Tibial nerve (tissue), 4 donors: Measurements from ENCODE around the gene CAMSAP3. TPM values are rescaled to one million over a fixed set of nuclear protein-coding genes. Genes with fewer than 3 reads are reported as not detected.
A peak's percentile ranks its signal among the peaks of the same experiment; 100 is the strongest.

ENCODE experiments used
- DNase-seq, 2 donors: peaks; one replicate each; pipeline ENCODE4 v3.0.0-alpha.2; 2019; ENCODE audit warnings: low spot score in 2 of 2
- H3K27ac ChIP-seq, 4 donors: fragments of 200-600 bp; sonication (generic) in 3 of 4; one replicate each; pipeline ENCODE4 v1.5.1; 2017 to 2019; ENCODE audit warnings: mild to moderate bottlenecking in 1 of 4
- H3K27me3 ChIP-seq, 2 donors: fragments of 200-600 bp; sonication (generic) in 1 of 2; one replicate each; pipeline versions ENCODE4 v1.5.1 to v1.6.0; 2017 to 2019
- H3K36me3 ChIP-seq, 3 donors: fragments of 200-600 bp; sonication (generic); one replicate each; pipeline ENCODE4 v1.5.1; 2018 to 2019
- H3K4me1 ChIP-seq, 4 donors: fragments of 200-600 bp; sonication (generic) in 3 of 4; one replicate each; pipeline ENCODE4 v1.5.1; 2017 to 2019
- H3K4me3 ChIP-seq, 4 donors: fragments of 200-600 bp; sonication (generic) in 3 of 4; one replicate each; pipeline ENCODE4 v1.5.1; 2017 to 2019; ENCODE audit warnings: mild to moderate bottlenecking in 1 of 4, moderate library complexity in 1 of 4
- H3K9me3 ChIP-seq, 4 donors: fragments of 200-600 bp; sonication (generic) in 3 of 4; one replicate each; pipeline ENCODE4 v1.5.1; 2017 to 2019
- CTCF ChIP-seq, 5 experiments: fragments of 200-600 bp in 3 of 5; fragments of 450-650 bp in 2 of 5; sonication (generic) in 3 of 5; IDR thresholded peaks; one replicate each; pipeline ENCODE4 v1.5.1; 2016 to 2019; ENCODE audit warnings: antibody characterized with exemption in 5 of 5, mild to moderate bottlenecking in 3 of 5, moderate library complexity in 2 of 5
- EP300 ChIP-seq, 2 donors: sonication (generic); formaldehyde crosslinking; IDR thresholded peaks; one replicate each; pipeline ENCODE4 v1.6.1; 2017; ENCODE audit warnings: antibody characterized with exemption in 2 of 2, mild to moderate bottlenecking in 1 of 2
- POLR2A ChIP-seq, 2 donors: fragments of 450-650 bp; IDR thresholded peaks; one replicate each; pipeline ENCODE4 v1.6.1; 2017; ENCODE audit warnings: antibody characterized with exemption in 2 of 2, mild to moderate bottlenecking in 2 of 2, moderate library complexity in 2 of 2
- WGBS, 2 donors: methylation state at CpG; one replicate each; pipeline ENCODE4 v1.1.5; 2018; 5-methylcytosine and 5-hydroxymethylcytosine counted together
- total RNA-seq, 4 donors: library from RNA; depleted of rRNA; stranded (reverse); fragments of >200 nt; gene quantifications; one replicate each; pipeline ENCODE4 v1.1.0, GENCODE V29; 2016

Gene CAMSAP3
- total RNA-seq, 4 donors from 2014 or later = not detected

DNA sequence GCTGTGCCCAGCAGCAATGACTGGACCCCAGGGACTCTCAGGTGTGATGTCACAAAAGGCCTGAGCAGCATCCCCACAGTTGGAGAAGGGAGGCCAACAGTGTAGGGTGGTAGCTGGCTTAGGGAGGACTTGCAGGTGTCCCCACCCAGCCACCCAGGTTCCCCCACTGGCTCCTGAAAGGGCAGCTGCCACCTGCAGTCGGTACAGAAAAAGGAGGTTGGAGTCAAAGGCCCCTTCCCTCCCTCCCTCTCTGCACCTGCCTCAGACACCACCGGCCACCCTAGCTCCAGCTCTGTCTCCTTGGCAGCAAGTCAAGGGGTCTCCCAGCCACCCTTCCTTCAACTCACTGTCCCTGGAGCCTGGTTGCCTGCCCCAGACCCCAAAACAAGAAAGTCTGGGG is 38.0 kb downstream of the CAMSAP3 start, which contains the start of gene PCP2:
TSS of gene PCP2 (minus strand) at position 22 of the 400 bp plus-strand sequence. CDS start 262 bp downstream, outside the sequence.
- Histone ChIP-seq H3K4me1 (peaks cover 4 to 28% (median 13%) of the 10 kb centered on the region in 4 donors), H3K4me3 (no peak within 1 kb of the TSS), H3K9me3 (no peaks in the 10 kb centered on the region), H3K27me3 (peaks cover 0 to 25% of the 10 kb centered on the region in 2 donors), H3K27ac (no peak within 1 kb of the TSS), H3K36me3 (peaks cover 0 to 15% (median 0%) of the 10 kb centered on the region in 3 donors)
- WGBS, 2 donors = 29 to 66% methylated on average over 1 to 2 of the region's 2 CpGs
- no peak for DNase-seq
- TF ChIP-seq CTCF (IDR thresholded peaks at IDR 0.05) = no peak
- TF ChIP-seq POLR2A (IDR thresholded peaks at IDR 0.05) = no peak
- TF ChIP-seq EP300 (IDR thresholded peaks at IDR 0.05) = no peak

- Histone ChIP-seq H3K36me3 (peaks cover 0 to 15% (median 0%) of the 10 kb centered on the region in 3 donors), H3K9me3 (no peaks in the 10 kb centered on the region), H3K4me1 (peaks cover 0 to 19% (median 5%) of the 10 kb centered on the region in 4 donors), H3K4me3 (no peak overlapping the region), H3K27ac (no peak overlapping the region), H3K27me3 (peaks cover 0 to 31% of the 10 kb centered on the region in 2 donors)
- no peak for TF ChIP-seq POLR2A (IDR thresholded peaks at IDR 0.05)
- TF ChIP-seq EP300 (IDR thresholded peaks at IDR 0.05) = no peak
- TF ChIP-seq CTCF (IDR thresholded peaks at IDR 0.05) = no peak
- 55 to 56% methylated on average over 6 of the region's 6 CpGs for whole genome bisulfite sequencing, 2 donors
- no peak for DNase-seq
Observed at GRCh38 chr19:7635670-7636069, 40.0 kb downstream of the CAMSAP3 start.

DNA sequence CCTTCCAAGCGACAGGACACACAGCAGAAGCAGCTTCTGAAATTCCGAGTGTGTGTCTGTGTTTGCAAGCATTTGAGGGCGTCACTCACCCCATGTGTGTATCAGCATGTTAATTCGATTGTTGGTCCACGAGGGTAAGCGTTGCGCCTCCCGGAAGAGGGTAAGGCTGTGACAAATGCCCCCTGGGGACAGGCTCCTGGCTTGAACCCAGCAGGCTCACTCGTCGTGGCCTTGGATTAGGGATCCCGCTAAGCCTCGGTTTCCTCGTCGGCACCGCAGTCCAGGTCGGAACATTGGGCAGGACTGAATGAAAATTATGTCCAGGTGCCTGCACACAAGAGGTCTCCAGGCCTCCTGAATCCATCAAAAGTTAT is 40.6 kb downstream of the CAMSAP3 start:
- peaks cover 0 to 12% (median under 1%) of the 10 kb centered on the region in 4 donors for H3K4me1 ChIP-seq
- peaks cover 0 to 31% of the 10 kb centered on the region in 2 donors for H3K27me3 ChIP-seq
- H3K27ac ChIP-seq = peak overlapping the region in 1 of 4 donors; percentile 83
- no peaks in the 10 kb centered on the region for H3K9me3 ChIP-seq
- TF ChIP-seq POLR2A (IDR thresholded peaks at IDR 0.05) (no peak), CTCF (IDR thresholded peaks at IDR 0.05) (no peak), EP300 (IDR thresholded peaks at IDR 0.05) (no peak)
- H3K4me3 ChIP-seq = peak overlapping the region in 2 of 4 donors; percentile 45 to 57
- 57 to 67% methylated on average over 8 to 16 of the region's 16 CpGs for WGBS, 2 donors
- no peak for DNase-seq
- peaks cover 0 to 15% (median 0%) of the 10 kb centered on the region in 3 donors for H3K36me3 ChIP-seq

GRCh38 chr19:7636691-7637373 is 41.2 kb downstream of the CAMSAP3 start, which contains the start of gene STXBP2:
Gene STXBP2 (plus strand): TSS chr19:7637110. CDS start chr19:7637150, 40 bp downstream.
- peak within 1 kb of the TSS in 2 of 4 donors; percentile 49 to 83 for H3K27ac ChIP-seq
- DNase-seq = peak in 1 of 2 donors; percentile 37

DNA sequence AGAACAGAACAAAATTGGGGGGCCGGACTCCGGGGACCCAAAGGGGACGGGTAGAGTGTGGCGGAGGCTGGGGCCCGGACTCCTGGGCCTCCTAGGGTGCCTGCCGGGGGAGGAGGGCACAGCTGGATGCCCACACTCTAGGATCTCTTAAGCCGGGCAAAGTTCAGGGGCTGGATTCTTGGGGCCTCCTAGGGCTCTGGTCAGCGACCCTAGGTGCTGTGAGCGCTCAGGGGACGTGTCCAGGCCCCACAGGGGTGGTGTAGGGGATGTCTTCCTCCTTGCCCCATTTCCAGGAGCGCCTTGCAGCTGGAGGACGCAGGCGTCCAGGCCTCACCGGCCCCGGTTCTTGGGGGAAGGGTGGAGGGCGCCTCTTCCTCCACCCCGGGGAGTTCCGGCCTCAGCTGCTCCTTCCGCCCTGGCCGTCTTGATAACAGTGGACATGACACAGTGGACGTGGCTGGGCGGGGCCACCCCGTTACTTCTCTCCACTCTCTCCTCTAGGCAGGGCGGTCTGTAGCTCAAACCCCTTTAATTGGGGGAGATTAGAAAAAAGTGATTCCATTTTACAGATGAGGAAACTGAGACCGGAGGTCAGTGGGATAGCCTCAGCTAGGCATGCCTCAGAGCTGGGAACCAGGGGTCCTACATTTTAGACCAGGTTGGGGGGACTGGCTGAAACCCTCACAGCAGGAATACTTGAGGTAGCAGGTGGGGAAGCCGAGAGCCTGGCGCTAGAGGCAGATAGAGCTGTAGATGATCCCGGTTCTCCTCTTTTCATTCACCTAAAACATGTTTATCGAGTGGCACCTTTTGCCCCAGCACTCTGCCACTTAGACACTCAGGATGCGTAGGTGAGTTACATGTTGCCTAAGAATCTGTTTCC is 42.0 kb downstream of the CAMSAP3 start:
- WGBS, 2 donors = 39 to 40% methylated on average over 28 to 29 of the region's 30 CpGs
- peaks cover 0 to 31% of the 10 kb centered on the region in 2 donors for H3K27me3 ChIP-seq
- H3K27ac ChIP-seq = peak overlapping the region in 2 of 4 donors; percentile 49 to 83
- TF ChIP-seq EP300 (IDR thresholded peaks at IDR 0.05) (no peak), POLR2A (IDR thresholded peaks at IDR 0.05) (no peak), CTCF (IDR thresholded peaks at IDR 0.05) (no peak)
- H3K36me3 ChIP-seq = peaks cover 0 to 3% (median 0%) of the 10 kb centered on the region in 3 donors
- H3K9me3 ChIP-seq = no peaks in the 10 kb centered on the region
- H3K4me1 ChIP-seq = peaks cover 0 to 8% (median 0%) of the 10 kb centered on the region in 4 donors
- H3K4me3 ChIP-seq = peak overlapping the region; percentile 23 to 57 (median 38)
- no peak for DNase-seq

More at GRCh38 chr19:7636691-7637373, 41.2 kb downstream of the CAMSAP3 start, which contains the start of gene STXBP2:
- peaks cover 0 to 8% (median 0%) of the 10 kb centered on the region in 4 donors for H3K4me1 ChIP-seq
- peak within 1 kb of the TSS; percentile 23 to 57 (median 38) for H3K4me3 ChIP-seq
- peaks cover 0 to 11% (median 0%) of the 10 kb centered on the region in 3 donors for H3K36me3 ChIP-seq
- H3K27me3 ChIP-seq = peaks cover 0 to 31% of the 10 kb centered on the region in 2 donors
- TF ChIP-seq EP300 (IDR thresholded peaks at IDR 0.05) = no peak
- 5 to 15% methylated on average over 34 to 40 of the region's 61 CpGs for WGBS, 2 donors
- no peaks in the 10 kb centered on the region for H3K9me3 ChIP-seq
